ENCODE data around the gene SLC51B.
"Not testable (repeated sequence)": the region's sequence is repeated elsewhere in the genome, so short reads cannot be mapped to it uniquely, and the experiment has no call there.

- TF ChIP-seq EZH2phosphoT487 (IDR thresholded peaks at IDR 0.05; ENCODE audit: borderline replicate concordance, low read depth, low read length); CTCF (conservative IDR thresholded peaks at IDR 0.05; ENCODE audit: low read length): not testable (repeated sequence)
Observed at GRCh38 chr15:65011198-65011597, 34.0 kb upstream of the SLC51B start.

Data from OCI-LY7 (cell line).